Left ventricle myocardium inferior (tissue), 1 donor: ENCODE measurements around the gene TET1. TPM values are rescaled to one million over a fixed set of nuclear protein-coding genes. Genes with fewer than 3 reads are reported as not detected.

Source experiments
- DNase-seq: peaks from one replicate; pipeline ENCODE4 v3.0.0-alpha.2; 2020
- H3K27ac ChIP-seq: fragments of 200-600 bp; replicated peaks from 2 replicates; pipeline ENCODE4 v1.8.0; 2021
- H3K27me3 ChIP-seq: fragments of 200-600 bp; 2 replicates; pipeline ENCODE4 v1.8.0; 2021; ENCODE audit warnings: low read depth
- H3K36me3 ChIP-seq: fragments of 200-600 bp; 2 replicates; pipeline ENCODE4 v1.8.0; 2021
- H3K4me1 ChIP-seq: fragments of 200-600 bp; 2 replicates; pipeline ENCODE4 v1.8.0; 2021
- H3K4me3 ChIP-seq: fragments of 200-600 bp; 2 replicates; pipeline ENCODE4 v1.8.0; 2021; ENCODE audit warnings: mild to moderate bottlenecking, moderate library complexity
- H3K9me3 ChIP-seq: fragments of 200-600 bp; replicated peaks from 2 replicates; pipeline ENCODE4 v1.8.0; 2021
- intact Hi-C: fragments of 100-400 bp; cut with micrococcal nuclease; formaldehyde crosslinking; loops from one replicate; pipeline ENCODE4 v1.11.0; 2022
- total RNA-seq: library from RNA; stranded (reverse); fragmentation: NEBNext Ultra II Directional; extraction: Animal tissue kit (Norgen Biotek cat#: 25700); gene quantifications from one replicate; pipeline ENCODE4 v1.2.1, GENCODE V29; 2021
- TF ChIP-seq, protein P1 (sequence below): fragments of 200-600 bp; IDR thresholded peaks from 2 replicates; pipeline ENCODE4 v1.8.0; 2021; ENCODE audit warnings: antibody characterized with exemption, mild to moderate bottlenecking, borderline replicate concordance
- donor health status: DM: no; HTN: yes; CAD: no; lungs with severe emphysema.

The TET1 gene
- total RNA-seq, 1 donor from 2014 or later = 2.2 TPM

- H3K4me1 ChIP-seq = no peaks in the 10 kb centered on the region
- H3K36me3 ChIP-seq = no peaks in the 10 kb centered on the region
- no peak for DNase-seq
- H3K9me3 ChIP-seq = no peaks in the 10 kb centered on the region
- TF ChIP-seq, protein P1, sequence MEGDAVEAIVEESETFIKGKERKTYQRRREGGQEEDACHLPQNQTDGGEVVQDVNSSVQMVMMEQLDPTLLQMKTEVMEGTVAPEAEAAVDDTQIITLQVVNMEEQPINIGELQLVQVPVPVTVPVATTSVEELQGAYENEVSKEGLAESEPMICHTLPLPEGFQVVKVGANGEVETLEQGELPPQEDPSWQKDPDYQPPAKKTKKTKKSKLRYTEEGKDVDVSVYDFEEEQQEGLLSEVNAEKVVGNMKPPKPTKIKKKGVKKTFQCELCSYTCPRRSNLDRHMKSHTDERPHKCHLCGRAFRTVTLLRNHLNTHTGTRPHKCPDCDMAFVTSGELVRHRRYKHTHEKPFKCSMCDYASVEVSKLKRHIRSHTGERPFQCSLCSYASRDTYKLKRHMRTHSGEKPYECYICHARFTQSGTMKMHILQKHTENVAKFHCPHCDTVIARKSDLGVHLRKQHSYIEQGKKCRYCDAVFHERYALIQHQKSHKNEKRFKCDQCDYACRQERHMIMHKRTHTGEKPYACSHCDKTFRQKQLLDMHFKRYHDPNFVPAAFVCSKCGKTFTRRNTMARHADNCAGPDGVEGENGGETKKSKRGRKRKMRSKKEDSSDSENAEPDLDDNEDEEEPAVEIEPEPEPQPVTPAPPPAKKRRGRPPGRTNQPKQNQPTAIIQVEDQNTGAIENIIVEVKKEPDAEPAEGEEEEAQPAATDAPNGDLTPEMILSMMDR = no peak
- no peaks in the 10 kb centered on the region for H3K27me3 ChIP-seq
- H3K4me3 ChIP-seq = no peak overlapping the region
- H3K27ac ChIP-seq = no peak overlapping the region
- intact Hi-C loops = no loop called here
Measured at GRCh38 chr10:68536973-68537372, 23.2 kb upstream of the TET1 start.

DNA sequence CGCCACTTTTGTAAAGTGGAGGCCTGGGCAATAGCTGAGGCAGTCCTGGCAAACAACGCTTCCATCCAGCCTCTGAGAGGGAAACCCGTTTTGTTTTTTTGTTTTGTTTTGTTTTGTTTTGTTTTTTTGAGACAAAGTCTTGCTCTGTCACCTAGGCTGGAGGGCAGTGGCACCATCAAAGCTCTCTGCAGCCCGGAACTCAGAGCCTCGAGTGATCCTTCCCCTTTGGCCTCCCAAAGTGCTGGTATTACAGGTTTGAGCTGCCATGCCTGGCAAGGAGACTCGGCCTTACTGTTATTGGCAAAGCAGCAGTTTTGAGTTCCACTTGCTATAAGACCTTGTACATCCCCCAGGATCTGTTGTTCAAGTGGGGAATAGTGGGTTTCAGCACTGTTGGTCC, 22.3 kb upstream of the TET1 start:
- TF ChIP-seq, protein P1 = no peak
- intact Hi-C loops = no loop called here
- Histone ChIP-seq H3K4me1 (no peaks in the 10 kb centered on the region), H3K4me3 (no peak overlapping the region), H3K9me3 (no peaks in the 10 kb centered on the region), H3K36me3 (no peaks in the 10 kb centered on the region), H3K27ac (no peak overlapping the region), H3K27me3 (no peaks in the 10 kb centered on the region)
- no peak for DNase-seq

DNA sequence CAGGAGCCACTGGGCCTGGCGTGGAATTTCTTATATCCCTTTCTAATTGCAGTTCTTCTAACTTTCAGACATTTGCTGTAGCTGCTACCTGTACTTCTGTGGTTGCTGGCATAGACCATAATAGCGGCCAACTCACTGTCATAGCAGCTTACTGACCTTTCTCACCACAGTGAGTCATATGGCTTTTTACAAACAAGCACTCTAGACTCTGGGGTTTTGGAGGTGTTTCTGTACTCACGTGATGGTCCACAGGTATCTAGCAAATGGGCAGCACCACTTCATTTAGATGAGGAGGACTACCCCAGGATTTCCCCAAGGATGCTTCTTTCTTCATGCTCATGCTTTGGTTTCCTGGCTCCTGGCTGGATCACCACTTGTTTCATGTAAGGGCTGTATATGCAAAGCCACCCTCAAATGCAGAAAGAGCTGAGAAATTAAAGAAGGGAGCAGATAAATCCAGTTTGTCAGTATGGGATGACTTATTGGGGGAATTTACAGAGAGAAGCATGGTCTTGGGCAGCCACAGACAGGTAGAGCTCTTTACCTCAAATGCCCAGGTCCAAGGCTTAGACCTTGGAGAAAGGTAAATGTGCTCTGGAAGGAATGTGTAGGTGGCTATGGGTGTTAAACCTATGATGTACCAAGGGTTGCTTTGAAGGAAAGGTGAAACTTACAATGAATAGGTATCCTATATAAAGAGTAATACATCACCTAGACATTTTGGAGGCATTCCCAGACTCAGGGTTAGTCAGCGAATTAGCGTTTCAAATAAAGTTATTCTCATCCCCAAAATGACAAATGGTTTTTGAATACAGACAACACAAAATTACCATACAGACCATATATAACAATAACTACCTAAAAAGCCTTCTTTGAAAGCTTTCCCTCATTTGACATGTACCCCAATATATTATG, 16.9 kb upstream of the TET1 start:
- Histone ChIP-seq H3K4me3 (no peak overlapping the region), H3K27ac (peak overlapping the region; percentile 57), H3K36me3 (no peaks in the 10 kb centered on the region), H3K27me3 (no peaks in the 10 kb centered on the region), H3K9me3 (no peaks in the 10 kb centered on the region), H3K4me1 (no peaks in the 10 kb centered on the region)
- TF ChIP-seq, protein P1 = no peak
- intact Hi-C loops = no loop called here
- no peak for DNase-seq

- TF ChIP-seq, protein P1 = peak; percentile 87
- no peaks in the 10 kb centered on the region for H3K36me3 ChIP-seq
- H3K4me3 ChIP-seq = no peak overlapping the region
- no peaks in the 10 kb centered on the region for H3K27me3 ChIP-seq
- H3K27ac ChIP-seq = no peak overlapping the region
- intact Hi-C loops = loop anchor here (10.0 kb wide), 1 partner anchor 54 kb away; no protein-coding TSS in a partner anchor
- no peaks in the 10 kb centered on the region for H3K9me3 ChIP-seq
- no peak for DNase-seq
- H3K4me1 ChIP-seq = no peaks in the 10 kb centered on the region
Measured at GRCh38 chr10:68550747-68551411, 9.3 kb upstream of the TET1 start.

GRCh38 chr10:68553138-68553537, 7.0 kb upstream of the TET1 start:
- no peak overlapping the region for H3K27ac ChIP-seq
- no peaks in the 10 kb centered on the region for H3K4me1 ChIP-seq
- H3K4me3 ChIP-seq = no peak overlapping the region
- no peaks in the 10 kb centered on the region for H3K36me3 ChIP-seq
- TF ChIP-seq, protein P1 = no peak
- H3K27me3 ChIP-seq = no peaks in the 10 kb centered on the region
- intact Hi-C loops = loop anchor here (10.0 kb wide), 1 partner anchor 52 kb away; no protein-coding TSS in a partner anchor
- no peak for DNase-seq
- no peaks in the 10 kb centered on the region for H3K9me3 ChIP-seq
